Mesenchymal stem cell (in vitro differentiated cells and primary cell): Measurements from ENCODE around the gene LRRC45.

ENCODE experiments used
- DNase-seq: peaks from one replicate; pipeline ENCODE4 v3.0.0-alpha.2; 2013
- H2AFZ ChIP-seq: one replicate; pipeline ENCODE4 v1.6.1; 2013; ENCODE audit warnings: low read depth, mild to moderate bottlenecking, control low read depth, inconsistent platforms, low read length, moderate library complexity
- H2AK5ac ChIP-seq: 2 replicates; pipeline ENCODE4 v1.6.1; 2013; ENCODE audit warnings: low read length, moderate library complexity, mild to moderate bottlenecking, inconsistent platforms; ENCODE audit not compliant: severe bottlenecking
- H2BK120ac ChIP-seq: one replicate; pipeline ENCODE4 v1.6.1; 2013; ENCODE audit warnings: low read depth, mild to moderate bottlenecking, inconsistent platforms, low read length, moderate library complexity
- H2BK12ac ChIP-seq, 2 experiments: one replicate each; pipeline ENCODE4 v1.6.1; 2013; ENCODE audit warnings: inconsistent platforms in 2 of 2, low read length in 2 of 2, mild to moderate bottlenecking in 2 of 2, moderate library complexity in 2 of 2, control low read depth in 1 of 2
- H2BK15ac ChIP-seq: one replicate; pipeline ENCODE4 v1.6.1; 2013; ENCODE audit warnings: mild to moderate bottlenecking, low read depth, inconsistent platforms; ENCODE audit not compliant: poor library complexity, severe bottlenecking
- H2BK5ac ChIP-seq: 2 replicates; pipeline ENCODE4 v1.6.1; 2013; ENCODE audit warnings: low read depth, mild to moderate bottlenecking, low read length, control low read depth, inconsistent platforms; ENCODE audit not compliant: poor library complexity, severe bottlenecking
- H3K14ac ChIP-seq, 2 experiments: one replicate each; pipeline ENCODE4 v1.6.1; 2013; ENCODE audit warnings: inconsistent platforms in 2 of 2, low read length in 2 of 2, control low read depth in 1 of 2, mild to moderate bottlenecking in 1 of 2, moderate library complexity in 1 of 2
- H3K18ac ChIP-seq, 2 experiments: one replicate each; pipeline ENCODE4 v1.6.1; 2013; ENCODE audit warnings: inconsistent platforms in 2 of 2, low read length in 2 of 2, control low read depth in 1 of 2, low read depth in 1 of 2, mild to moderate bottlenecking in 1 of 2
- H3K23ac ChIP-seq, 2 experiments: one replicate each; pipeline ENCODE4 v1.6.1; 2013; ENCODE audit warnings: inconsistent platforms in 2 of 2, low read length in 2 of 2, mild to moderate bottlenecking in 2 of 2, moderate library complexity in 2 of 2, control low read depth in 1 of 2
- H3K27ac ChIP-seq: 2 replicates; pipeline ENCODE4 v1.5.1; 2013; ENCODE audit warnings: mild to moderate bottlenecking, moderate library complexity, low read length, control low read depth, inconsistent platforms; ENCODE audit not compliant: poor library complexity, severe bottlenecking
- H3K27me3 ChIP-seq, 2 experiments: 2 replicates each; pipeline versions ENCODE4 v1.6.1 to v1.7.0; 2013; ENCODE audit warnings: low read length in 2 of 2, mild to moderate bottlenecking in 2 of 2, moderate library complexity in 2 of 2, control low read depth in 1 of 2, inconsistent platforms in 1 of 2; ENCODE audit not compliant: control insufficient read depth in 1 of 2, insufficient read depth in 1 of 2
- H3K36me3 ChIP-seq, 2 experiments: 2 replicates each; pipeline versions ENCODE4 v1.6.1 to v1.7.0; 2013; ENCODE audit warnings: low read length in 2 of 2, control low read depth in 1 of 2, inconsistent platforms in 1 of 2, low read depth in 1 of 2, mild to moderate bottlenecking in 1 of 2; ENCODE audit not compliant: insufficient read depth in 2 of 2, control insufficient read depth in 1 of 2
- H3K4ac ChIP-seq, 2 experiments: one replicate each; pipeline ENCODE4 v1.6.1; 2013; ENCODE audit warnings: inconsistent platforms in 2 of 2, low read length in 2 of 2, mild to moderate bottlenecking in 2 of 2, moderate library complexity in 2 of 2, control low read depth in 1 of 2, low read depth in 1 of 2
- H3K4me1 ChIP-seq: 2 replicates; pipeline ENCODE4 v1.6.1; 2013; ENCODE audit warnings: low read depth, low read length, control low read depth; ENCODE audit not compliant: control insufficient read depth, insufficient read depth
- H3K4me2 ChIP-seq: 2 replicates; pipeline ENCODE4 v1.6.1; 2013; ENCODE audit warnings: low read length, mild to moderate bottlenecking, inconsistent platforms; ENCODE audit not compliant: poor library complexity, severe bottlenecking
- H3K4me3 ChIP-seq, 2 experiments: 2 replicates each; pipeline versions ENCODE4 v1.5.1 to v1.7.0; 2013; ENCODE audit warnings: low read length in 2 of 2, mild to moderate bottlenecking in 2 of 2, control low read depth in 1 of 2, low read depth in 1 of 2; ENCODE audit not compliant: insufficient read depth in 1 of 2
- H3K79me1 ChIP-seq: replicated peaks from 2 replicates; pipeline ENCODE4 v1.6.1; 2013; ENCODE audit warnings: mild to moderate bottlenecking, control low read depth, low read length, inconsistent platforms; ENCODE audit not compliant: poor library complexity, severe bottlenecking
- H3K9ac ChIP-seq: 2 replicates; pipeline ENCODE4 v1.7.0; 2013; ENCODE audit warnings: mild to moderate bottlenecking, low read length, moderate library complexity
- H3K9me3 ChIP-seq: 2 replicates; pipeline ENCODE4 v1.7.0; 2013; ENCODE audit warnings: mild to moderate bottlenecking, low read length; ENCODE audit not compliant: control insufficient read depth
- H4K8ac ChIP-seq: one replicate; pipeline ENCODE4 v1.6.1; 2013; ENCODE audit warnings: inconsistent platforms, mild to moderate bottlenecking, low read length, moderate library complexity
- H4K91ac ChIP-seq: one replicate; pipeline ENCODE4 v1.6.1; 2013; ENCODE audit warnings: mild to moderate bottlenecking, low read length, inconsistent platforms
- WGBS: methylation state at CpG from one replicate; pipeline ENCODE4 v1.1.7; 2013; ENCODE audit warnings: mixed read lengths; 5-methylcytosine and 5-hydroxymethylcytosine counted together

The LRRC45 gene

GRCh38 chr17:82019690-82020571, 3.2 kb upstream of the LRRC45 start:
- no peak overlapping the region for H3K9ac ChIP-seq
- no peak overlapping the region for H2BK15ac ChIP-seq
- H3K23ac ChIP-seq: no peak overlapping the region
- peak overlapping the region in 1 of 2 experiments; percentile 37 for H3K18ac ChIP-seq
- no peaks in the 10 kb centered on the region for H3K9me3 ChIP-seq
- H3K79me1 ChIP-seq: peaks cover 31% of the 10 kb centered on the region
- peaks cover 15 to 46% of the 10 kb centered on the region in 2 experiments for H3K36me3 ChIP-seq
- peak overlapping the region; percentile 28 for H4K91ac ChIP-seq
- H2AK5ac ChIP-seq: no peak overlapping the region
- no peak overlapping the region for H3K4ac ChIP-seq
- peaks cover 37% of the 10 kb centered on the region for H3K4me1 ChIP-seq
- no peak overlapping the region for H2BK120ac ChIP-seq
- no peak overlapping the region for H3K4me2 ChIP-seq
- peak; percentile 56 for DNase-seq
- H4K8ac ChIP-seq: peak overlapping the region; percentile 35
- H2BK5ac ChIP-seq: no peak overlapping the region
- H3K4me3 ChIP-seq: no peak overlapping the region
- peak overlapping the region in 1 of 2 experiments; percentile 60 for H2BK12ac ChIP-seq
- H3K27me3 ChIP-seq: no peaks in the 10 kb centered on the region
- no peak overlapping the region for H3K27ac ChIP-seq
- H3K14ac ChIP-seq: peak overlapping the region in 1 of 2 experiments; percentile 41
- H2AFZ ChIP-seq: no peak overlapping the region
- 69% methylated on average over 33 of the region's 34 CpGs for WGBS

GRCh38 chr17:82020572-82021106, 2.5 kb upstream of the LRRC45 start:
- H2BK12ac ChIP-seq: no peak overlapping the region
- H2BK15ac ChIP-seq: no peak overlapping the region
- no peak overlapping the region for H2BK5ac ChIP-seq
- H3K27me3 ChIP-seq: no peaks in the 10 kb centered on the region
- H3K18ac ChIP-seq: peak overlapping the region in 1 of 2 experiments; percentile 37
- no peak overlapping the region for H2AFZ ChIP-seq
- H3K23ac ChIP-seq: no peak overlapping the region
- H3K36me3 ChIP-seq: peaks cover 15 to 45% of the 10 kb centered on the region in 2 experiments
- no peak overlapping the region for H2AK5ac ChIP-seq
- no peak for DNase-seq
- no peak overlapping the region for H3K4me2 ChIP-seq
- no peak overlapping the region for H3K14ac ChIP-seq
- no peak overlapping the region for H2BK120ac ChIP-seq
- peaks cover 39% of the 10 kb centered on the region for H3K4me1 ChIP-seq
- no peak overlapping the region for H3K27ac ChIP-seq
- no peak overlapping the region for H3K9ac ChIP-seq
- no peak overlapping the region for H3K4ac ChIP-seq
- no peak overlapping the region for H4K91ac ChIP-seq
- WGBS: 96% methylated on average over 14 of the region's 14 CpGs
- no peak overlapping the region for H4K8ac ChIP-seq
- no peaks in the 10 kb centered on the region for H3K9me3 ChIP-seq
- H3K79me1 ChIP-seq: peaks cover 34% of the 10 kb centered on the region
- no peak overlapping the region for H3K4me3 ChIP-seq

- H3K4me3 ChIP-seq: peak overlapping the region in 1 of 2 experiments; percentile 93
- no peak overlapping the region for H2AFZ ChIP-seq
- H3K36me3 ChIP-seq: peaks cover 15 to 51% of the 10 kb centered on the region in 2 experiments
- peak overlapping the region in 1 of 2 experiments; percentile 27 for H3K23ac ChIP-seq
- H3K4me1 ChIP-seq: peaks cover 39% of the 10 kb centered on the region
- no peak overlapping the region for H4K8ac ChIP-seq
- peaks cover 34% of the 10 kb centered on the region for H3K79me1 ChIP-seq
- peak overlapping the region in 1 of 2 experiments; percentile 32 for H2BK12ac ChIP-seq
- no peak overlapping the region for H2BK5ac ChIP-seq
- H3K9me3 ChIP-seq: no peaks in the 10 kb centered on the region
- H3K27ac ChIP-seq: no peak overlapping the region
- no peak overlapping the region for H2BK120ac ChIP-seq
- peak overlapping the region; percentile 89 for H3K9ac ChIP-seq
- H4K91ac ChIP-seq: peak overlapping the region; percentile 3
- H3K4ac ChIP-seq: no peak overlapping the region
- H3K18ac ChIP-seq: no peak overlapping the region
- peak overlapping the region; percentile 94 for H3K4me2 ChIP-seq
- H2BK15ac ChIP-seq: no peak overlapping the region
- DNase-seq: peak; percentile 75
- WGBS: 81% methylated on average over 25 of the region's 25 CpGs
- no peak overlapping the region for H3K14ac ChIP-seq
- no peaks in the 10 kb centered on the region for H3K27me3 ChIP-seq
- no peak overlapping the region for H2AK5ac ChIP-seq
These were observed 1.8 kb upstream of the LRRC45 start for GRCh38 chr17:82021107-82021899.
